Liver (tissue), 9 donors: ENCODE data around the gene NEUROG3. TPM values are rescaled to one million over a fixed set of nuclear protein-coding genes. Genes with fewer than 3 reads are reported as not detected.

Experiments used
- DNase-seq: peaks from one replicate; pipeline ENCODE4 v3.0.0-alpha.2; 2017; ENCODE audit warnings: low spot score
- H3K27ac ChIP-seq, 2 donors: one replicate each; pipeline ENCODE4 v1.7.0; 2013; ENCODE audit warnings: inconsistent platforms in 2 of 2, low read length in 2 of 2, control low read depth in 1 of 2, low read depth in 1 of 2, mild to moderate bottlenecking in 1 of 2
- H3K27me3 ChIP-seq, 4 donors: one replicate each; pipeline versions ENCODE4 v1.6.1 to v1.7.0; 2013; ENCODE audit warnings: low read length in 3 of 4, inconsistent platforms in 1 of 4, mild to moderate bottlenecking in 1 of 4, moderate library complexity in 1 of 4; ENCODE audit not compliant: control insufficient read depth in 4 of 4, insufficient read depth in 4 of 4
- H3K36me3 ChIP-seq, 4 donors: one replicate each; pipeline versions ENCODE4 v1.6.1 to v1.7.0; 2013; ENCODE audit warnings: low read length in 3 of 4, mild to moderate bottlenecking in 3 of 4, low read depth in 1 of 4, moderate library complexity in 1 of 4; ENCODE audit not compliant: control insufficient read depth in 4 of 4, insufficient read depth in 3 of 4
- H3K4me1 ChIP-seq, 4 donors: one replicate each; pipeline versions ENCODE4 v1.6.1 to v1.7.0; 2013; ENCODE audit warnings: low read length in 3 of 4, mild to moderate bottlenecking in 3 of 4, moderate library complexity in 1 of 4; ENCODE audit not compliant: control insufficient read depth in 4 of 4, insufficient read depth in 4 of 4
- H3K4me3 ChIP-seq, 3 donors: one replicate each; pipeline versions ENCODE4 v1.6.1 to v1.7.0; 2013; ENCODE audit warnings: low read length in 3 of 3, control low read depth in 1 of 3, low read depth in 1 of 3, mild to moderate bottlenecking in 1 of 3
- H3K9ac ChIP-seq, 2 donors: one replicate each; pipeline ENCODE4 v1.7.0; 2013; ENCODE audit warnings: low read length in 2 of 2, mild to moderate bottlenecking in 2 of 2, moderate library complexity in 2 of 2, control low read depth in 1 of 2, low read depth in 1 of 2
- H3K9me3 ChIP-seq, 4 donors: one replicate each; pipeline versions ENCODE4 v1.6.1 to v1.7.0; 2013; ENCODE audit warnings: low read length in 3 of 4; ENCODE audit not compliant: control insufficient read depth in 4 of 4
- EGR1 ChIP-seq, 2 donors: IDR thresholded peaks; 2 replicates each; pipeline ENCODE4 v1.6.1; 2016 to 2018; ENCODE audit warnings: antibody characterized with exemption in 2 of 2, low read depth in 2 of 2
- FOXA2 ChIP-seq: IDR thresholded peaks from 2 replicates; pipeline ENCODE4 v1.6.1; 2016; ENCODE audit warnings: antibody characterized with exemption
- GABPA ChIP-seq, 2 donors: IDR thresholded peaks in 1 of 2; conservative IDR thresholded peaks in 1 of 2; 2 replicates each; pipeline ENCODE4 v1.6.1; 2016; ENCODE audit warnings: antibody characterized with exemption in 2 of 2, mild to moderate bottlenecking in 1 of 2, moderate library complexity in 1 of 2
- HNF4A ChIP-seq, 2 donors: conservative IDR thresholded peaks; 2 replicates each; pipeline ENCODE4 v1.6.1; 2016; ENCODE audit warnings: antibody characterized with exemption in 2 of 2, mild to moderate bottlenecking in 2 of 2
- HNF4G ChIP-seq: IDR thresholded peaks from 2 replicates; pipeline ENCODE4 v1.6.1; 2016; ENCODE audit warnings: antibody characterized with exemption
- JUND ChIP-seq, 2 donors: IDR thresholded peaks; 2 replicates each; pipeline ENCODE4 v1.6.1; 2016; ENCODE audit warnings: antibody characterized with exemption in 2 of 2
- NR2F2 ChIP-seq: IDR thresholded peaks from 2 replicates; pipeline ENCODE4 v1.6.1; 2016; ENCODE audit warnings: antibody characterized with exemption
- RXRA ChIP-seq, 2 donors: IDR thresholded peaks; 2 replicates each; pipeline ENCODE4 v1.6.1; 2017 to 2018; ENCODE audit warnings: antibody characterized with exemption in 2 of 2, mild to moderate bottlenecking in 1 of 2
- SP1 ChIP-seq: IDR thresholded peaks from 2 replicates; pipeline ENCODE4 v1.6.1; 2018; ENCODE audit warnings: antibody characterized with exemption, mild to moderate bottlenecking
- TAF1 ChIP-seq: conservative IDR thresholded peaks from 2 replicates; pipeline ENCODE4 v1.6.1; 2016; ENCODE audit warnings: antibody characterized with exemption, mild to moderate bottlenecking
- YY1 ChIP-seq: IDR thresholded peaks from 2 replicates; pipeline ENCODE4 v1.6.1; 2016; ENCODE audit warnings: antibody characterized with exemption, mild to moderate bottlenecking
- ZBTB33 ChIP-seq: IDR thresholded peaks from 2 replicates; pipeline ENCODE4 v1.6.1; 2016; ENCODE audit warnings: antibody characterized with exemption
- WGBS: extraction: QIAGEN DNeasy Blood & Tissue Kit; methylation state at CpG from one replicate; pipeline ENCODE4 v1.1.7; 2013; 5-methylcytosine and 5-hydroxymethylcytosine counted together
- polyA plus RNA-seq, 2 donors: library from polyadenylated mRNA; stranded (reverse) in 1 of 2; unstranded in 1 of 2; fragments of 200-250 nt in 1 of 2; fragments of >200 nt in 1 of 2; fragmentation: Nextera tagmentation in 1 of 2; extraction: Ambion mirVana in 1 of 2; gene quantifications; one replicate each; pipeline versions ENCODE4 v1.2.1 to v1.2.3, GENCODE V29; 2013 to 2015
- total RNA-seq, 2 donors: library from RNA; depleted of rRNA; stranded (reverse); fragments of >200 nt; gene quantifications; one replicate each; pipeline ENCODE4 v1.2.3, GENCODE V29; 2014
- TF ChIP-seq, protein P1 (sequence below): fragments of 150-350 bp; IDR thresholded peaks from 2 replicates; pipeline ENCODE4 v1.5.1; 2017; ENCODE audit warnings: improper control_type of control experiment, low read depth, low read length; ENCODE audit not compliant: missing input control
- TF ChIP-seq, protein P2 (sequence below): IDR thresholded peaks from 2 replicates; pipeline ENCODE4 v1.6.1; 2016; ENCODE audit warnings: antibody characterized with exemption
- TF ChIP-seq, protein P3 (sequence below): IDR thresholded peaks from 2 replicates; pipeline ENCODE4 v1.6.1; 2016; ENCODE audit warnings: antibody characterized with exemption, mild to moderate bottlenecking
- donor health status: healthy.
- donor health status: healthy.
- donor health status: healthy.
- donor health status: healthy.
- donor health status: healthy.

NEUROG3 gene
- total and polyA plus RNA-seq, 4 donors, result not detected

GRCh38 chr10:69575164-69575722 is 2.0 kb upstream of the NEUROG3 start:
- H3K4me3 ChIP-seq, result no peak overlapping the region
- H3K9ac ChIP-seq, result no peak overlapping the region
- no peaks in the 10 kb centered on the region for H3K9me3 ChIP-seq
- H3K36me3 ChIP-seq, result no peaks in the 10 kb centered on the region
- DNase-seq, result no peak
- H3K4me1 ChIP-seq, result peaks cover 0 to 28% (median 6%) of the 10 kb centered on the region in 4 donors
- peaks cover 1 to 41% (median 8%) of the 10 kb centered on the region in 4 donors for H3K27me3 ChIP-seq
- TF ChIP-seq GABPA (IDR thresholded peaks at IDR 0.05 in 1 of 2, conservative IDR thresholded peaks at IDR 0.05 in 1 of 2) (no peak), HNF4A (conservative IDR thresholded peaks at IDR 0.05) (no peak), TAF1 (no peak), FOXA2 (no peak), RXRA (IDR thresholded peaks at IDR 0.05) (no peak), SP1 (no peak), JUND (IDR thresholded peaks at IDR 0.05) (no peak), YY1 (no peak), NR2F2 (no peak), ZBTB33 (no peak), HNF4G (no peak), EGR1 (IDR thresholded peaks at IDR 0.05; ENCODE audit: low read depth in 2 of 2) (no peak)
- TF ChIP-seq, protein P1, sequence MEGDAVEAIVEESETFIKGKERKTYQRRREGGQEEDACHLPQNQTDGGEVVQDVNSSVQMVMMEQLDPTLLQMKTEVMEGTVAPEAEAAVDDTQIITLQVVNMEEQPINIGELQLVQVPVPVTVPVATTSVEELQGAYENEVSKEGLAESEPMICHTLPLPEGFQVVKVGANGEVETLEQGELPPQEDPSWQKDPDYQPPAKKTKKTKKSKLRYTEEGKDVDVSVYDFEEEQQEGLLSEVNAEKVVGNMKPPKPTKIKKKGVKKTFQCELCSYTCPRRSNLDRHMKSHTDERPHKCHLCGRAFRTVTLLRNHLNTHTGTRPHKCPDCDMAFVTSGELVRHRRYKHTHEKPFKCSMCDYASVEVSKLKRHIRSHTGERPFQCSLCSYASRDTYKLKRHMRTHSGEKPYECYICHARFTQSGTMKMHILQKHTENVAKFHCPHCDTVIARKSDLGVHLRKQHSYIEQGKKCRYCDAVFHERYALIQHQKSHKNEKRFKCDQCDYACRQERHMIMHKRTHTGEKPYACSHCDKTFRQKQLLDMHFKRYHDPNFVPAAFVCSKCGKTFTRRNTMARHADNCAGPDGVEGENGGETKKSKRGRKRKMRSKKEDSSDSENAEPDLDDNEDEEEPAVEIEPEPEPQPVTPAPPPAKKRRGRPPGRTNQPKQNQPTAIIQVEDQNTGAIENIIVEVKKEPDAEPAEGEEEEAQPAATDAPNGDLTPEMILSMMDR, result no peak
- TF ChIP-seq, protein P2, sequence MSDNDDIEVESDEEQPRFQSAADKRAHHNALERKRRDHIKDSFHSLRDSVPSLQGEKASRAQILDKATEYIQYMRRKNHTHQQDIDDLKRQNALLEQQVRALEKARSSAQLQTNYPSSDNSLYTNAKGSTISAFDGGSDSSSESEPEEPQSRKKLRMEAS, result no peak
- TF ChIP-seq, protein P3, sequence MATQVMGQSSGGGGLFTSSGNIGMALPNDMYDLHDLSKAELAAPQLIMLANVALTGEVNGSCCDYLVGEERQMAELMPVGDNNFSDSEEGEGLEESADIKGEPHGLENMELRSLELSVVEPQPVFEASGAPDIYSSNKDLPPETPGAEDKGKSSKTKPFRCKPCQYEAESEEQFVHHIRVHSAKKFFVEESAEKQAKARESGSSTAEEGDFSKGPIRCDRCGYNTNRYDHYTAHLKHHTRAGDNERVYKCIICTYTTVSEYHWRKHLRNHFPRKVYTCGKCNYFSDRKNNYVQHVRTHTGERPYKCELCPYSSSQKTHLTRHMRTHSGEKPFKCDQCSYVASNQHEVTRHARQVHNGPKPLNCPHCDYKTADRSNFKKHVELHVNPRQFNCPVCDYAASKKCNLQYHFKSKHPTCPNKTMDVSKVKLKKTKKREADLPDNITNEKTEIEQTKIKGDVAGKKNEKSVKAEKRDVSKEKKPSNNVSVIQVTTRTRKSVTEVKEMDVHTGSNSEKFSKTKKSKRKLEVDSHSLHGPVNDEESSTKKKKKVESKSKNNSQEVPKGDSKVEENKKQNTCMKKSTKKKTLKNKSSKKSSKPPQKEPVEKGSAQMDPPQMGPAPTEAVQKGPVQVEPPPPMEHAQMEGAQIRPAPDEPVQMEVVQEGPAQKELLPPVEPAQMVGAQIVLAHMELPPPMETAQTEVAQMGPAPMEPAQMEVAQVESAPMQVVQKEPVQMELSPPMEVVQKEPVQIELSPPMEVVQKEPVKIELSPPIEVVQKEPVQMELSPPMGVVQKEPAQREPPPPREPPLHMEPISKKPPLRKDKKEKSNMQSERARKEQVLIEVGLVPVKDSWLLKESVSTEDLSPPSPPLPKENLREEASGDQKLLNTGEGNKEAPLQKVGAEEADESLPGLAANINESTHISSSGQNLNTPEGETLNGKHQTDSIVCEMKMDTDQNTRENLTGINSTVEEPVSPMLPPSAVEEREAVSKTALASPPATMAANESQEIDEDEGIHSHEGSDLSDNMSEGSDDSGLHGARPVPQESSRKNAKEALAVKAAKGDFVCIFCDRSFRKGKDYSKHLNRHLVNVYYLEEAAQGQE, result no peak
- H3K27ac ChIP-seq, result no peak overlapping the region
- 5% methylated on average over 5 of the region's 5 CpGs for WGBS

- WGBS, result under 1% methylated on average over 12 of the region's 12 CpGs
- TF ChIP-seq GABPA (IDR thresholded peaks at IDR 0.05 in 1 of 2, conservative IDR thresholded peaks at IDR 0.05 in 1 of 2) (no peak), RXRA (IDR thresholded peaks at IDR 0.05) (no peak), JUND (IDR thresholded peaks at IDR 0.05) (no peak), YY1 (no peak), TAF1 (no peak)
- TF ChIP-seq, protein P3, result no peak
- TF ChIP-seq, protein P2, result no peak
- H3K4me3 ChIP-seq, result no peak overlapping the region
- DNase-seq, result no peak
- H3K9me3 ChIP-seq, result no peaks in the 10 kb centered on the region
- H3K36me3 ChIP-seq, result no peaks in the 10 kb centered on the region
- peaks cover 0 to 28% (median 6%) of the 10 kb centered on the region in 4 donors for H3K4me1 ChIP-seq
- H3K9ac ChIP-seq, result no peak overlapping the region
- no peak overlapping the region for H3K27ac ChIP-seq
- H3K27me3 ChIP-seq, result peaks cover 6 to 41% (median 10%) of the 10 kb centered on the region in 4 donors
These were observed 1.4 kb upstream of the NEUROG3 start for GRCh38 chr10:69574571-69574978.
